ENCODE results near the gene VSTM2B.

The VSTM2B gene

DNA sequence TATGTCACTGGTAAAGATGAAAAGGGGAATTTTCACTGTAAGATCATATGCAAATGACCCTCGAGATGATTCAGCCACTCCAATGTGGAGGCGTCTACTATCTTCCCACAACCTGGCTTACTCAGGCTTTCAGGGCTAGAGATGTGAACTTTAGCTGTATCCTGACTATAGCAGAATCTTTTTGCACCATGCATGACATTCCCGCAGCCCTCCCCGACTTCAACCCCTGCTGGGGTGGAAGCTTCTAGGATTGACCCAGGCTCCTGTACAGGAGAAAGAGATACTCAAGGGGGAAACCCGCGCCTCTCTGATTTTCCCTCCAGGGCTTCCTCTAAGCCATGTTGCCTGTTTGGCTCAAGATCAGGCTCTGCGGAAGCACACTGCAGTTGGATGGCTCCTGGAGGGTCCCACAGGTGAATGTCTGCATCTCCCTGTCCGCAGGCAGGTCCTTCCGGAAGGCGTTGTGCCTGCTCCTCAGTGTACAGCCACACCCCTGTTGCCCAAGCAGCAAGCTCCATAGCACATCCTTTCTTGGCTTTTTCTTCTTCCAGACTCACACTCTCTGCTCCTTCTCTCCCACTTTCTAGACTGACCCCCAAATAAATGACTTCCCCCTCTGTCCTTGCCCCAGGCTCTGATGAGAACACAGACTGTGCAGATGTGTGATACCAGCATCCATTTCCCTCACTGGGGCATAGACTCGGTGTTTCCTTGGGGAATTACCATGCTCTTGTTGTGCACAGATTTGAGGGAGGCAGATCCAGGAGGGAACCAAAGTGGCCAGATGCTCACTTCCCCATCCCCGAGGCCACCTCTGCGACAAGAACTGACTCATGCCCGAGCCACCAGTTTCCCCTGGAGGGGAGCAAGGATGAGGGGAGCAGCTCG is 51.2 kb downstream of the VSTM2B start:
- Histone ChIP-seq H3K27ac (ENCODE audit: low read depth in 2 of 2, low read length in 2 of 2) (no peak overlapping the region), H3K9ac (ENCODE audit: low read depth in 1 of 2, low read length in 2 of 2) (no peak overlapping the region), H3K4me3 (ENCODE audit: low read length in 2 of 2) (no peak overlapping the region), H3K36me3 (ENCODE audit: control insufficient read depth in 2 of 2, insufficient read depth in 2 of 2, low read length in 2 of 2) (no peaks in the 10 kb centered on the region), H3K27me3 (ENCODE audit: control insufficient read depth in 2 of 2, insufficient read depth in 2 of 2, low read length in 2 of 2) (peaks cover 0 to 4% of the 10 kb centered on the region in 2 donors), H3K4me1 (ENCODE audit: control insufficient read depth in 2 of 2, insufficient read depth in 2 of 2, low read length in 2 of 2) (no peaks in the 10 kb centered on the region), H3K9me3 (ENCODE audit: control insufficient read depth in 2 of 2, low read length in 2 of 2) (no peaks in the 10 kb centered on the region)

DNA sequence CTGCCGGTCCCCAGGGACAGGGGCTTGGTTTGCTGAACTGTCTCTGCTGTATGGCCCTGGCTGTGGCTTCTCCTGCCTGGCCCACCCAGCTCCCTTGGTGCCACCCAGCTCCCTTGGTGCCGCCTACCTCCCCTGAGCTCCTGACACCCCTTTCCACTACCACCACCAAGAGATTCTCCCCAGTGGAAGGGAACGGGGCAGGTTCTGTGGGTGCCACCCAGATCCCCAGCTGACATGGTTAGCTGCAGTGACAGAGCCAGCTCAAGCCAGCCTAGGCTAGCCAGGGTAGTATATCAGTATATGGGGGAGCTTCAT is 51.8 kb downstream of the VSTM2B start:
- no peaks in the 10 kb centered on the region for H3K9me3 ChIP-seq (ENCODE audit: control insufficient read depth in 2 of 2, low read length in 2 of 2)
- H3K27me3 ChIP-seq (ENCODE audit: control insufficient read depth in 2 of 2, insufficient read depth in 2 of 2, low read length in 2 of 2), result peaks cover 0 to 4% of the 10 kb centered on the region in 2 donors
- no peak overlapping the region for H3K9ac ChIP-seq (ENCODE audit: low read depth in 1 of 2, low read length in 2 of 2)
- H3K27ac ChIP-seq (ENCODE audit: low read depth in 2 of 2, low read length in 2 of 2), result no peak overlapping the region
- H3K4me3 ChIP-seq (ENCODE audit: low read length in 2 of 2), result no peak overlapping the region
- no peaks in the 10 kb centered on the region for H3K4me1 ChIP-seq (ENCODE audit: control insufficient read depth in 2 of 2, insufficient read depth in 2 of 2, low read length in 2 of 2)
- H3K36me3 ChIP-seq (ENCODE audit: control insufficient read depth in 2 of 2, insufficient read depth in 2 of 2, low read length in 2 of 2), result no peaks in the 10 kb centered on the region

DNA sequence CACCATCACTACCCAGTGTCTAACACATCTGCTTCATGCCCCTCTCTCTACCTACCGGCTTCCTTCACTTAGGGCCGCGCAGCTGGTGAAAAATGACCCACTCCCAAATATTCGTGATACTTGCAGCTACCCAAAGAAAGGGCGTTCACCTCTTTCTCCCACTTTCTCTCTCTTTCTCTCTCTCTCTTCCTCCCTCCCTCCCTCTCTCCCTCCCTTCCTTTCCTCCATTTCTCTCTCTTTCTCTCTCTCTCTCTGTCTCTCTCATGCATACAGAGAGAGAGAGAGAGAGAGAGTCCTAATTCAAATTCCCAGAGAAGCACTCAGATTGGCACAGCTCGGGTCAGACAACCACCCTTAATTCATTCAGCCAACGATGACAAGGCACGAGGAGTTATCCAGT is 52.6 kb downstream of the VSTM2B start:
- peaks cover 0 to 4% of the 10 kb centered on the region in 2 donors for H3K27me3 ChIP-seq (ENCODE audit: control insufficient read depth in 2 of 2, insufficient read depth in 2 of 2, low read length in 2 of 2)
- H3K27ac ChIP-seq (ENCODE audit: low read depth in 2 of 2, low read length in 2 of 2), result no peak overlapping the region
- H3K36me3 ChIP-seq (ENCODE audit: control insufficient read depth in 2 of 2, insufficient read depth in 2 of 2, low read length in 2 of 2), result no peaks in the 10 kb centered on the region
- H3K4me1 ChIP-seq (ENCODE audit: control insufficient read depth in 2 of 2, insufficient read depth in 2 of 2, low read length in 2 of 2), result no peaks in the 10 kb centered on the region
- H3K4me3 ChIP-seq (ENCODE audit: low read length in 2 of 2), result no peak overlapping the region
- H3K9ac ChIP-seq (ENCODE audit: low read depth in 1 of 2, low read length in 2 of 2), result no peak overlapping the region
- no peaks in the 10 kb centered on the region for H3K9me3 ChIP-seq (ENCODE audit: control insufficient read depth in 2 of 2, low read length in 2 of 2)

DNA sequence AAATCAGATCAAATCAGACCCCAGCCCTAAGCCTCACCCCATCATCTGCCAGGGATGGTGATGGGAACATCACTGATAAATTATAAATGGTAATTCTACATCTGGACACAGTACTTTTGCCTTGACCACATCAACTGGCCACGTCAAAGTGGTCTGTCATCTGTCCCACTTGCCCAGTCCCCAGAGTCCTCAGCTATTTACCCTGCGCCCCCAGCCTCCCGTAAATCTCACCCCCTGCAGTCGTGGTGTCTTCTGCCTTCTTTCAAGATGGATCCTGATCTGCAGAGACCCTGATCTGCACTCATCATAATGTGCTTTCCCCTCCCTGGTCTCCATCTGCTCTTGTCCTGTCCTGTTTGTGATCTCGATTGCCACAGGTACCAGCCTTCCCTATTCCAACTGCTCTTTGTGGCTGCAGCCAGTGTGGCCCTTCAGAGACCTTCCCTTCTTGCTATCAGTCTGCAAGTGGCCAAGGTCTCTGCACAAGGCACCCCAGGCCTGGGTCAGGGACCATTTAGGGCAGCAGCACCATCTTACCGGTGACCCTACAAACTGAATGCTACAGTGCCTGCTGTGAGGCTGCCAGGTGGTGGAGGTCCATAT is 53.6 kb downstream of the VSTM2B start:
- Histone ChIP-seq H3K27ac (ENCODE audit: low read depth in 2 of 2, low read length in 2 of 2) (no peak overlapping the region), H3K27me3 (ENCODE audit: control insufficient read depth in 2 of 2, insufficient read depth in 2 of 2, low read length in 2 of 2) (peaks cover 0 to 4% of the 10 kb centered on the region in 2 donors), H3K4me3 (ENCODE audit: low read length in 2 of 2) (no peak overlapping the region), H3K9ac (ENCODE audit: low read depth in 1 of 2, low read length in 2 of 2) (no peak overlapping the region), H3K36me3 (ENCODE audit: control insufficient read depth in 2 of 2, insufficient read depth in 2 of 2, low read length in 2 of 2) (no peaks in the 10 kb centered on the region), H3K9me3 (ENCODE audit: control insufficient read depth in 2 of 2, low read length in 2 of 2) (no peaks in the 10 kb centered on the region), H3K4me1 (ENCODE audit: control insufficient read depth in 2 of 2, insufficient read depth in 2 of 2, low read length in 2 of 2) (no peaks in the 10 kb centered on the region)

DNA sequence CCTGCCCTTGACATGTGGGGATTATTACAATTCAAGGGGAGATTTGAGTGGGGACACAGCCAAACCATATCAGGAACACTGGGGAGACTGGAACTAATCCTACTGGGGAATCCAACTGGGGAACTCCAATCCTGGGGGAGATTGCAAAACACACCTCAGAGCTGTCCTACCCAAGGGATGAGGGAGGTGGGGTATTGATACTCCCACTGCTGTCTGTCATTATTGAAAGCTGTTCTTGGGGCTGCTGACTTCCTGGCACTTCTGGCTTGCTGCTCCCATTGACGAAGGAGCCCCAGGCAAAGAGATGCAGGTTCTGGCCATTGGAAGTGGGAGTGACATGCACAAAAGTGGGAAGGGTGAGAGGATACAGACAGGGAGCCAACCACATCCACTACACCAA is 55.6 kb downstream of the VSTM2B start:
- Histone ChIP-seq H3K4me1 (ENCODE audit: control insufficient read depth in 2 of 2, insufficient read depth in 2 of 2, low read length in 2 of 2) (no peaks in the 10 kb centered on the region), H3K9ac (ENCODE audit: low read depth in 1 of 2, low read length in 2 of 2) (no peak overlapping the region), H3K4me3 (ENCODE audit: low read length in 2 of 2) (no peak overlapping the region), H3K9me3 (ENCODE audit: control insufficient read depth in 2 of 2, low read length in 2 of 2) (no peaks in the 10 kb centered on the region), H3K27ac (ENCODE audit: low read depth in 2 of 2, low read length in 2 of 2) (no peak overlapping the region), H3K27me3 (ENCODE audit: control insufficient read depth in 2 of 2, insufficient read depth in 2 of 2, low read length in 2 of 2) (no peaks in the 10 kb centered on the region), H3K36me3 (ENCODE audit: control insufficient read depth in 2 of 2, insufficient read depth in 2 of 2, low read length in 2 of 2) (no peaks in the 10 kb centered on the region)

DNA sequence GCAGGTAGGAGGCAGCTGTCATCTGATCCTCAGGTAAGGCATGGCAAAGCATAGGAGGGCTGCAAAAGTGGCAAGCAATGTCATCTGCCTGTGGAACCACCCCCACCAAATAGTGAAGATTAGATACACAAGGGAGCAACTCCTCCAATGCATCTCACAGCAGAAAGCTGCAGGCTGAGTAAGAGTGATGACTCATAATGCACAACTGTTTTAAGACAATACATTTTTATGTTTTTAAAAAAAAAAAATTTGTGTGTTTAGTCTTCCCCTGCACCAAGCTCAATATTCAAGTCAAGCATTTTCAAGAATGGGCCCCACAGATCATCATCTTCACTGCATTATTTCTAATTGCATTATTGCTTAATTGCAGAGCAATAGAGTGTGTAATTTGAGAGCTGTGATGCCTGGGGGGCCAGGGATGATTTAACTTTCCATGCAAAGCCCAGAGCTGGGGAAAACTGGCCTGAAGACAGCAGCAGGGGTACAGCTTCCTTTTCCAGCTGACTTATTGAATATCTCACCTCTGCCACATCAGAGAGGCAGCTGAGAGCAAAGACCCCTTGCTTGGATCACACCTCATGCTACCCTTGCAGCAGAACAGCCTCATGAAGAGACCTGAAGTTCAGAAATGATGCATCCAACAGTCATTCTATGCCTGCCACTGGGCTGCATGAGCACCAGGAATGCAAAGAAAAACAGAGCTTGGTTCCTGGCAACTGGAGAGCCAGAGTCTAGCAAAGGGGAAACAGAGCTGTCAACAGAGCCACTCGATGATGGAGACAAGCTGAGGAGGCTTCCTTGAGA is 57.6 kb downstream of the VSTM2B start:
- Histone ChIP-seq H3K9me3 (ENCODE audit: control insufficient read depth in 2 of 2, low read length in 2 of 2) (no peaks in the 10 kb centered on the region), H3K4me1 (ENCODE audit: control insufficient read depth in 2 of 2, insufficient read depth in 2 of 2, low read length in 2 of 2) (no peaks in the 10 kb centered on the region), H3K4me3 (ENCODE audit: low read length in 2 of 2) (no peak overlapping the region), H3K27ac (ENCODE audit: low read depth in 2 of 2, low read length in 2 of 2) (no peak overlapping the region), H3K9ac (ENCODE audit: low read depth in 1 of 2, low read length in 2 of 2) (no peak overlapping the region), H3K36me3 (ENCODE audit: control insufficient read depth in 2 of 2, insufficient read depth in 2 of 2, low read length in 2 of 2) (no peaks in the 10 kb centered on the region), H3K27me3 (ENCODE audit: control insufficient read depth in 2 of 2, insufficient read depth in 2 of 2, low read length in 2 of 2) (peaks cover 0 to 5% of the 10 kb centered on the region in 2 donors)

DNA sequence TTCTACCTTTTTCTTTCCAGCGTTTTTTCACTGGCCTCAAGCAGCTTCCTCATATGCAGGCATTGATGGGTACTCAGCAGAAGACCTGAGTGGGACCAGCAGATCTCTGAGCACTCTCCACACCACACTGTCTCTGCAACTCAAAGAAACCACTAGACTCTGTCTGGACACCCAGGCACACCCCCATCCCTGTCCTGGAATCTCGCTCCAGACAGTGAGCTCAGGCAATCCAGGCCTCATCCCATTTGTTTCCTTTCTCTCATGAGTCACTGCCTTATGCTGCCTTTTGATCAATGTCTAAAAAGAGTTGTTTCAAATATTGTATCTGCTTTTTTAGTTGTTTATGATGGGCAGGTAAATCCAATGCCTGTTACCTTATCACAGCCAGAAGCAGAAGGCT is 60.6 kb downstream of the VSTM2B start:
- H3K36me3 ChIP-seq (ENCODE audit: control insufficient read depth in 2 of 2, insufficient read depth in 2 of 2, low read length in 2 of 2), result no peaks in the 10 kb centered on the region
- peaks cover 0 to 5% of the 10 kb centered on the region in 2 donors for H3K27me3 ChIP-seq (ENCODE audit: control insufficient read depth in 2 of 2, insufficient read depth in 2 of 2, low read length in 2 of 2)
- H3K9me3 ChIP-seq (ENCODE audit: control insufficient read depth in 2 of 2, low read length in 2 of 2), result no peaks in the 10 kb centered on the region
- H3K4me3 ChIP-seq (ENCODE audit: low read length in 2 of 2), result no peak overlapping the region
- no peak overlapping the region for H3K9ac ChIP-seq (ENCODE audit: low read depth in 1 of 2, low read length in 2 of 2)
- H3K27ac ChIP-seq (ENCODE audit: low read depth in 2 of 2, low read length in 2 of 2), result no peak overlapping the region
- H3K4me1 ChIP-seq (ENCODE audit: control insufficient read depth in 2 of 2, insufficient read depth in 2 of 2, low read length in 2 of 2), result no peaks in the 10 kb centered on the region

DNA sequence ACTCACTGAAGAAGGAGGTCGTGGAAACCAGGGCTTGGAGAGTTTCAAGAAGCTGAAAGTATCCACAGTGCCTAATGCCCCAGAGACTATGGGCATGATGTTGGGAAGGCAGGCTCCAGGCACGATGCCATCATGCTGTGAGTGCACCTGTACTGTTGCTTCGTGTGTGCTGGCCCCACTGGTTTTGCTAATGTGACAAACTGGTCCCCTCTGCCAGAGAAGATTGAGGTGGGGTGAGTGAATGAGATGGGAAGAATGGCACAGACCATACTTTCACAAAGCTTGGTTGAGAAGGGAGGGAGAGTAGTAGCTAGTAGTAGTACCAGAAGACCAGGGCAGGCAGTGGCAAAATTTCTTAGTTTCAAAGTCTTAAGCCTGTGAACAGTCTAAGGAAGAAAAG is 61.3 kb downstream of the VSTM2B start:
- no peaks in the 10 kb centered on the region for H3K4me1 ChIP-seq (ENCODE audit: control insufficient read depth in 2 of 2, insufficient read depth in 2 of 2, low read length in 2 of 2)
- H3K4me3 ChIP-seq (ENCODE audit: low read length in 2 of 2), result no peak overlapping the region
- H3K27ac ChIP-seq (ENCODE audit: low read depth in 2 of 2, low read length in 2 of 2), result peak overlapping the region in 1 of 2 donors; percentile 32
- H3K36me3 ChIP-seq (ENCODE audit: control insufficient read depth in 2 of 2, insufficient read depth in 2 of 2, low read length in 2 of 2), result no peaks in the 10 kb centered on the region
- peaks cover 0 to 5% of the 10 kb centered on the region in 2 donors for H3K27me3 ChIP-seq (ENCODE audit: control insufficient read depth in 2 of 2, insufficient read depth in 2 of 2, low read length in 2 of 2)
- no peak overlapping the region for H3K9ac ChIP-seq (ENCODE audit: low read depth in 1 of 2, low read length in 2 of 2)
- H3K9me3 ChIP-seq (ENCODE audit: control insufficient read depth in 2 of 2, low read length in 2 of 2), result no peaks in the 10 kb centered on the region

DNA sequence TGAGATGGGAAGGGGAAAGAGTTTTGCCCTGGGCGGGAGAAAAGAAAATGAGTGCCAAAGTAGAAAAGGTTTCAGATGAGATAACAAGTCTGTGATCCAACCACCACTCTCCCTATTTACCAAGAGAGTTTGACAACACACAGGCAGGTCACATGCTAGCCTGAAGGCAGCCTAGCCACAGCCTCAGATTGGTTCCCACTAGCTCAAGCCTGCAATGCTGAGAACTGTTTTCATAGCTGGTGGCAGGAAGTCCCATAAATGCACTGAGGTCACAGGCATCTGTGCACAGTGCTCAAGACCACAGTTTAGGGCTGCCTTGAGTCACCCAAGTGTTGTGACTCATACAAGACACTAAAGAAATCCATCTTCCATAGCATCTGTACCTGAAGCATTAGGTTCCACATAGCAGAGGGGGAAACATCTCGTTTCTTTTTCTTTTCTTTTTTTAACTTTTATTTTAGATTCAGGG is 61.8 kb downstream of the VSTM2B start:
- H3K27me3 ChIP-seq (ENCODE audit: control insufficient read depth in 2 of 2, insufficient read depth in 2 of 2, low read length in 2 of 2), result peaks cover 0 to 6% of the 10 kb centered on the region in 2 donors
- no peak overlapping the region for H3K9ac ChIP-seq (ENCODE audit: low read depth in 1 of 2, low read length in 2 of 2)
- H3K4me3 ChIP-seq (ENCODE audit: low read length in 2 of 2), result no peak overlapping the region
- H3K9me3 ChIP-seq (ENCODE audit: control insufficient read depth in 2 of 2, low read length in 2 of 2), result no peaks in the 10 kb centered on the region
- no peak overlapping the region for H3K27ac ChIP-seq (ENCODE audit: low read depth in 2 of 2, low read length in 2 of 2)
- H3K36me3 ChIP-seq (ENCODE audit: control insufficient read depth in 2 of 2, insufficient read depth in 2 of 2, low read length in 2 of 2), result no peaks in the 10 kb centered on the region
- no peaks in the 10 kb centered on the region for H3K4me1 ChIP-seq (ENCODE audit: control insufficient read depth in 2 of 2, insufficient read depth in 2 of 2, low read length in 2 of 2)

DNA sequence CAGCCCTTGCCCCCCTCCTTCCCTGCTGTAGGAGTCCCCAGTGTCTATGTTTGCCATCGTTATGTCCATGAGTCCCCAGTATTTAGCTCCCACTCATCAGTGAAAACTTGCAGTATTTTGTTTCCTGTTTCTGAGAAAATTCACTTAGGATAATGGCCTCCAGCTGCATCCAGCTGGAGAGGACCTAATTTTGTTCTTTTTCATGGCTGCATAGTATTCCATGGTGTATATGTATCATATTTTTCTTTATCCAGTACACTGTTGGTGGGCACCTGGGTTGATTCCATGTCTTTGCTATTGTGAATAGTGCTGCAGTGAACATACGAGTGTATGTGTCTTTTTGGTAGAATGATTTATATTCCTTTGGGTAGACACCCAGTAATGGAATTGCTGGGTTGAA is 62.3 kb downstream of the VSTM2B start:
- Histone ChIP-seq H3K36me3 (ENCODE audit: control insufficient read depth in 2 of 2, insufficient read depth in 2 of 2, low read length in 2 of 2) (no peaks in the 10 kb centered on the region), H3K27ac (ENCODE audit: low read depth in 2 of 2, low read length in 2 of 2) (no peak overlapping the region), H3K27me3 (ENCODE audit: control insufficient read depth in 2 of 2, insufficient read depth in 2 of 2, low read length in 2 of 2) (peaks cover 0 to 9% of the 10 kb centered on the region in 2 donors), H3K9ac (ENCODE audit: low read depth in 1 of 2, low read length in 2 of 2) (no peak overlapping the region), H3K4me3 (ENCODE audit: low read length in 2 of 2) (no peak overlapping the region), H3K4me1 (ENCODE audit: control insufficient read depth in 2 of 2, insufficient read depth in 2 of 2, low read length in 2 of 2) (no peaks in the 10 kb centered on the region), H3K9me3 (ENCODE audit: control insufficient read depth in 2 of 2, low read length in 2 of 2) (no peaks in the 10 kb centered on the region)

Data from mucosa of rectum (tissue), 2 donors.